Body of pancreas (tissue), 4 donors: ENCODE results near the gene RET.

ENCODE experiments used
- POLR2A ChIP-seq, 3 donors: fragments of 450-650 bp; IDR thresholded peaks; one replicate each; pipeline ENCODE4 v1.6.1; 2016; ENCODE audit warnings: antibody characterized with exemption in 3 of 3, mild to moderate bottlenecking in 2 of 3
- TF ChIP-seq, protein P1 (sequence below), 7 experiments: fragments of 450-650 bp in 4 of 7; fragments of 200-600 bp in 3 of 7; sonication (generic) in 3 of 7; IDR thresholded peaks; one replicate each; pipeline ENCODE4 v1.5.1; 2016 to 2019; ENCODE audit warnings: antibody characterized with exemption in 7 of 7

- TF ChIP-seq POLR2A (IDR thresholded peaks at IDR 0.05) = no peak
- TF ChIP-seq, protein P1, sequence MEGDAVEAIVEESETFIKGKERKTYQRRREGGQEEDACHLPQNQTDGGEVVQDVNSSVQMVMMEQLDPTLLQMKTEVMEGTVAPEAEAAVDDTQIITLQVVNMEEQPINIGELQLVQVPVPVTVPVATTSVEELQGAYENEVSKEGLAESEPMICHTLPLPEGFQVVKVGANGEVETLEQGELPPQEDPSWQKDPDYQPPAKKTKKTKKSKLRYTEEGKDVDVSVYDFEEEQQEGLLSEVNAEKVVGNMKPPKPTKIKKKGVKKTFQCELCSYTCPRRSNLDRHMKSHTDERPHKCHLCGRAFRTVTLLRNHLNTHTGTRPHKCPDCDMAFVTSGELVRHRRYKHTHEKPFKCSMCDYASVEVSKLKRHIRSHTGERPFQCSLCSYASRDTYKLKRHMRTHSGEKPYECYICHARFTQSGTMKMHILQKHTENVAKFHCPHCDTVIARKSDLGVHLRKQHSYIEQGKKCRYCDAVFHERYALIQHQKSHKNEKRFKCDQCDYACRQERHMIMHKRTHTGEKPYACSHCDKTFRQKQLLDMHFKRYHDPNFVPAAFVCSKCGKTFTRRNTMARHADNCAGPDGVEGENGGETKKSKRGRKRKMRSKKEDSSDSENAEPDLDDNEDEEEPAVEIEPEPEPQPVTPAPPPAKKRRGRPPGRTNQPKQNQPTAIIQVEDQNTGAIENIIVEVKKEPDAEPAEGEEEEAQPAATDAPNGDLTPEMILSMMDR (IDR thresholded peaks at IDR 0.05) = no peak
Observed at GRCh38 chr10:43048301-43049051, 28.4 kb upstream of the RET start.
